NCI-H345 treated with DMSO at 0.1 percent for 48 hours (cell line): ENCODE results near the gene TECTB.
"Not testable (repeated sequence)": the region's sequence is repeated elsewhere in the genome, so short reads cannot be mapped to it uniquely, and the experiment has no call there.

Experiments
- DNase-seq: peaks from one replicate; lab custom pipeline; 2025; ENCODE audit not compliant: unreplicated experiment; lab: John Stamatoyannopoulos, UW

The TECTB gene

GRCh38 chr10:112283100-112283499 is at the start of gene TECTB:
Gene TECTB, plus strand, starts transcription at chr10:112283400. Its CDS starts 335 bp downstream, at chr10:112283735.
- no peak for DNase-seq

GRCh38 chr10:112235141-112235540 is 48.1 kb upstream of the TECTB start:
- DNase-seq = no peak

GRCh38 chr10:112235920-112236319 is 47.3 kb upstream of the TECTB start:
- no peak for DNase-seq

GRCh38 chr10:112236486-112236885 is 46.7 kb upstream of the TECTB start:
- no peak for DNase-seq

- no peak for DNase-seq
These were observed 43.9 kb upstream of the TECTB start for GRCh38 chr10:112239347-112239746.

- DNase-seq = no peak
These were observed 42.8 kb upstream of the TECTB start for GRCh38 chr10:112240441-112240840.

- DNase-seq = no peak
These were observed 41.4 kb upstream of the TECTB start for GRCh38 chr10:112241651-112242341.

GRCh38 chr10:112242769-112243168 is 40.4 kb upstream of the TECTB start:
- DNase-seq = no peak

GRCh38 chr10:112243713-112244112 is 39.5 kb upstream of the TECTB start:
- no peak for DNase-seq

- no peak for DNase-seq
These were observed 39.0 kb upstream of the TECTB start for GRCh38 chr10:112244197-112244596.

- no peak for DNase-seq
These were observed 35.4 kb upstream of the TECTB start for GRCh38 chr10:112247791-112248190.

GRCh38 chr10:112248584-112249295 is 34.5 kb upstream of the TECTB start:
- DNase-seq = no peak

- no peak for DNase-seq
These were observed 33.5 kb upstream of the TECTB start for GRCh38 chr10:112249722-112250121.

- no peak for DNase-seq
These were observed 32.6 kb upstream of the TECTB start for GRCh38 chr10:112250555-112250954.

GRCh38 chr10:112251238-112251637 is 32.0 kb upstream of the TECTB start:
- DNase-seq = not testable (repeated sequence)

- no peak for DNase-seq
These were observed 24.8 kb upstream of the TECTB start for GRCh38 chr10:112258407-112258806.

GRCh38 chr10:112259688-112260087 is 23.5 kb upstream of the TECTB start:
- no peak for DNase-seq

- no peak for DNase-seq
These were observed 22.4 kb upstream of the TECTB start for GRCh38 chr10:112260831-112261230.

- DNase-seq = no peak
These were observed 21.8 kb upstream of the TECTB start for GRCh38 chr10:112261281-112261822.

- DNase-seq = no peak
These were observed 20.7 kb upstream of the TECTB start for GRCh38 chr10:112262546-112262945.

- no peak for DNase-seq
These were observed 17.5 kb upstream of the TECTB start for GRCh38 chr10:112265745-112266144.

GRCh38 chr10:112269266-112269665 is 13.9 kb upstream of the TECTB start:
- no peak for DNase-seq
